Brain microvascular endothelial cell (primary cell): ENCODE data around the gene EPO.

ENCODE experiments used
- DNase-seq: peaks from one replicate; pipeline ENCODE4 v3.0.0-alpha.2; 2020
- H3K27ac ChIP-seq: fragments of 250-450 bp; sonication (Bioruptor Pico); 2 replicates; pipeline ENCODE4 v1.5.1; 2020; ENCODE audit warnings: mild to moderate bottlenecking, moderate library complexity
- H3K27me3 ChIP-seq: fragments of 250-450 bp; sonication (Bioruptor Pico); replicated peaks from 2 replicates; pipeline ENCODE4 v1.5.1; 2020; ENCODE audit warnings: mild to moderate bottlenecking
- H3K36me3 ChIP-seq: fragments of 250-450 bp; sonication (Bioruptor Pico); replicated peaks from 2 replicates; pipeline ENCODE4 v1.5.1; 2020; ENCODE audit warnings: mild to moderate bottlenecking
- H3K4me3 ChIP-seq: 2 replicates; pipeline ENCODE4 v1.5.1; 2011; ENCODE audit warnings: low read depth, mild to moderate bottlenecking, control low read depth, low read length, moderate library complexity
- CTCF ChIP-seq: IDR thresholded peaks from 2 replicates; pipeline ENCODE4 v1.5.1; 2011; ENCODE audit warnings: low read depth, mild to moderate bottlenecking, moderate library complexity, low read length, control low read depth, inconsistent platforms; ENCODE audit errors: missing control alignments
- in situ Hi-C: cut with HindIII; loops from 2 replicates; pipeline ENCODE4 v1.10.0; 2017; ENCODE audit warnings: low sequenced_read_pairs, low pct_ligation_motif_present

Gene EPO

GRCh38 chr7:100736671-100737070 is 16.4 kb downstream of the EPO start:
- in situ Hi-C loops: no loop called here
- Histone ChIP-seq H3K27ac (no peak overlapping the region), H3K36me3 (no peaks in the 10 kb centered on the region), H3K27me3 (no peaks in the 10 kb centered on the region), H3K4me3 (no peak overlapping the region)
- DNase-seq: no peak
- TF ChIP-seq CTCF: no peak

- no peak for TF ChIP-seq CTCF
- in situ Hi-C loops: no loop called here
- Histone ChIP-seq H3K27ac (no peak overlapping the region), H3K27me3 (no peaks in the 10 kb centered on the region), H3K36me3 (no peaks in the 10 kb centered on the region), H3K4me3 (no peak overlapping the region)
- no peak for DNase-seq
Measured at GRCh38 chr7:100739934-100740333, 19.7 kb downstream of the EPO start.

- DNase-seq: no peak
- Histone ChIP-seq H3K27ac (no peak overlapping the region), H3K36me3 (no peaks in the 10 kb centered on the region), H3K27me3 (no peaks in the 10 kb centered on the region), H3K4me3 (no peak overlapping the region)
- in situ Hi-C loops: no loop called here
- TF ChIP-seq CTCF: no peak
Measured at GRCh38 chr7:100744605-100745004, 24.3 kb downstream of the EPO start.

- peak; percentile 9 for DNase-seq
- peaks cover under 1% of the 10 kb centered on the region for H3K27me3 ChIP-seq
- H3K27ac ChIP-seq: no peak overlapping the region
- in situ Hi-C loops: no loop called here
- no peak for TF ChIP-seq CTCF
- H3K4me3 ChIP-seq: peak overlapping the region; percentile 40
- no peaks in the 10 kb centered on the region for H3K36me3 ChIP-seq
Measured at GRCh38 chr7:100745184-100745583, 24.9 kb downstream of the EPO start.

GRCh38 chr7:100752994-100753393 is 32.7 kb downstream of the EPO start:
- H3K27ac ChIP-seq: no peak overlapping the region
- no peak for TF ChIP-seq CTCF
- peaks cover 8% of the 10 kb centered on the region for H3K27me3 ChIP-seq
- no peak for DNase-seq
- in situ Hi-C loops: no loop called here
- no peak overlapping the region for H3K4me3 ChIP-seq
- H3K36me3 ChIP-seq: no peaks in the 10 kb centered on the region

GRCh38 chr7:100753750-100754149 is 33.5 kb downstream of the EPO start:
- in situ Hi-C loops: no loop called here
- H3K36me3 ChIP-seq: no peaks in the 10 kb centered on the region
- no peak overlapping the region for H3K27ac ChIP-seq
- DNase-seq: no peak
- H3K27me3 ChIP-seq: peaks cover 8% of the 10 kb centered on the region
- H3K4me3 ChIP-seq: no peak overlapping the region
- TF ChIP-seq CTCF: no peak
